H1 (cell line): Measurements from ENCODE around the gene SNTG2. TPM values are rescaled to one million over a fixed set of nuclear protein-coding genes. Genes with fewer than 3 reads are reported as not detected.

ENCODE experiments used
- CTBP2 ChIP-seq: IDR thresholded peaks from 2 replicates; pipeline ENCODE4 v1.7.0; 2011; ENCODE audit warnings: borderline replicate concordance, mild to moderate bottlenecking, moderate library complexity, mixed read lengths, low read length; ENCODE audit not compliant: insufficient read depth, insufficient read length
- GABPA ChIP-seq: IDR thresholded peaks from 2 replicates; pipeline ENCODE4 v1.6.1; 2011; ENCODE audit warnings: mild to moderate bottlenecking, low read length, moderate library complexity, borderline replicate concordance; ENCODE audit not compliant: insufficient read depth
- MAFK ChIP-seq: IDR thresholded peaks from 2 replicates; pipeline ENCODE4 v1.6.1; 2012; ENCODE audit warnings: low read depth, mild to moderate bottlenecking, improper control_type of control experiment, low read length
- SIRT6 ChIP-seq: IDR thresholded peaks from one replicate; pipeline ENCODE4 v1.7.1; 2012; ENCODE audit warnings: low read length, inconsistent platforms
- SRF ChIP-seq: IDR thresholded peaks from 2 replicates; pipeline ENCODE4 v1.6.1; 2011; ENCODE audit warnings: mild to moderate bottlenecking, low read depth, low read length, moderate library complexity
- TEAD4 ChIP-seq: IDR thresholded peaks from 2 replicates; pipeline ENCODE4 v1.6.1; 2012; ENCODE audit warnings: low read depth, low read length, inconsistent platforms, mixed read lengths
- polyA plus RNA-seq, 7 experiments: library from polyadenylated mRNA; depleted of rRNA in 3 of 7; stranded (reverse) in 5 of 7; unstranded in 2 of 7; fragments of >200 nt in 5 of 7; fragments of 200-250 nt in 2 of 7; gene quantifications; 1 replicate in 5 of 7; 2 replicates in 1 of 7; 4 replicates in 1 of 7; pipeline versions ENCODE4 v1.2.1 to v1.2.3, GENCODE V29; 2011 to 2013; ENCODE audit warnings: missing spikeins in 2 of 7, mixed read lengths in 2 of 7
- total RNA-seq: library from RNA; stranded (reverse); fragmentation: NEBNext Ultra II Directional; extraction: Animal tissue kit (Norgen Biotek cat#: 25700); gene quantifications from 2 replicates; pipeline ENCODE4 v1.2.1, GENCODE V29; 2021

The SNTG2 gene
- total and polyA plus RNA-seq, 2 of the 8 experiments (the other 6 are each of a cell fraction or from before 2014, with no cell fraction given): 6.6 to 18.1 TPM

- no peak for TF ChIP-seq GABPA
- no peak for TF ChIP-seq CTBP2
- TF ChIP-seq SRF: no peak
- no peak for TF ChIP-seq TEAD4
- TF ChIP-seq MAFK: no peak
- TF ChIP-seq SIRT6: no peak
These were observed 425.1 kb downstream of the SNTG2 start (continued) for GRCh38 chr2:1375794-1376193.
